HEK293 (cell line): ENCODE results near the gene DLG2.

Experiments used
- CTCF ChIA-PET: fragments of 350-600 bp; formaldehyde crosslinking; extraction: SDS; loops from one replicate; lab custom pipeline; 2021; ENCODE audit warnings: antibody characterized with exemption; lab: Yijun Ruan, JAX
- POLR2A ChIA-PET: fragments of 300-600 bp; formaldehyde crosslinking; extraction: SDS; loops from one replicate; lab custom pipeline; 2020; ENCODE audit warnings: antibody characterized with exemption, inconsistent platforms; lab: Yijun Ruan, JAX
- H3K27ac ChIP-seq: fragments of 200-500 bp; sonication (Bioruptor generic); 2 replicates; pipeline ENCODE4 v1.5.1; 2014; ENCODE audit warnings: low read depth, low read length, control low read depth, inconsistent platforms; ENCODE audit errors: extremely low read depth
- H3K36me3 ChIP-seq, 2 experiments: fragments of 200-500 bp in 1 of 2; sonication (Bioruptor generic) in 1 of 2; 1 replicate in 1 of 2; 2 replicates in 1 of 2; pipeline ENCODE4 v1.5.1; 2014 to 2017; ENCODE audit warnings: inconsistent platforms in 2 of 2, low read length in 2 of 2; ENCODE audit not compliant: control insufficient read depth in 2 of 2, insufficient read depth in 1 of 2
- H3K4me1 ChIP-seq: fragments of 200-500 bp; sonication (Bioruptor generic); 2 replicates; pipeline ENCODE4 v1.5.1; 2014; ENCODE audit warnings: mild to moderate bottlenecking, low read length, inconsistent platforms; ENCODE audit not compliant: control insufficient read depth, insufficient read depth
- H3K4me3 ChIP-seq: 2 replicates; pipeline ENCODE4 v1.5.1; 2011; ENCODE audit warnings: low read depth, mild to moderate bottlenecking, control low read depth, low read length, moderate library complexity
- H3K9me3 ChIP-seq: fragments of 200-500 bp; sonication (Bioruptor generic); 2 replicates; pipeline ENCODE4 v1.5.1; 2014; ENCODE audit warnings: low read depth, low read length, inconsistent platforms; ENCODE audit not compliant: control insufficient read depth, insufficient read depth
- KLF17 ChIP-seq: fragments of 450-650 bp; formaldehyde crosslinking; IDR thresholded peaks from 2 replicates; pipeline ENCODE4 v1.5.1; 2016; ENCODE audit warnings: missing biosample characterization, missing genetic modification characterization
- OVOL3 ChIP-seq: fragments of 450-650 bp; formaldehyde crosslinking; IDR thresholded peaks from 2 replicates; pipeline ENCODE4 v1.5.1; 2016; ENCODE audit warnings: missing biosample characterization, missing genetic modification characterization
- ZBTB8A ChIP-seq: fragments of 450-650 bp; formaldehyde crosslinking; IDR thresholded peaks from 2 replicates; pipeline ENCODE4 v1.5.1; 2016; ENCODE audit warnings: missing biosample characterization, missing genetic modification characterization
- ZNF157 ChIP-seq: fragments of 450-650 bp; formaldehyde crosslinking; IDR thresholded peaks from 2 replicates; pipeline ENCODE4 v1.5.1; 2016; ENCODE audit warnings: missing biosample characterization, missing genetic modification characterization
- ZNF23 ChIP-seq: fragments of 450-650 bp; formaldehyde crosslinking; IDR thresholded peaks from 2 replicates; pipeline ENCODE4 v1.5.1; 2016; ENCODE audit warnings: missing biosample characterization, missing genetic modification characterization, borderline replicate concordance
- ZNF37A ChIP-seq: fragments of 450-650 bp; IDR thresholded peaks from 2 replicates; pipeline ENCODE4 v1.5.1; 2018; ENCODE audit warnings: missing biosample characterization, missing genetic modification characterization
- ZNF514 ChIP-seq: fragments of 450-650 bp; formaldehyde crosslinking; IDR thresholded peaks from 2 replicates; pipeline ENCODE4 v1.5.1; 2016; ENCODE audit warnings: missing biosample characterization, missing genetic modification characterization
- ZNF580 ChIP-seq: fragments of 450-650 bp; formaldehyde crosslinking; IDR thresholded peaks from 2 replicates; pipeline ENCODE4 v1.5.1; 2016; ENCODE audit warnings: missing biosample characterization, missing genetic modification characterization
- ZNF585B ChIP-seq: fragments of 450-650 bp; formaldehyde crosslinking; IDR thresholded peaks from 2 replicates; pipeline ENCODE4 v1.5.1; 2016; ENCODE audit warnings: missing biosample characterization, missing genetic modification characterization
- ZNF776 ChIP-seq: fragments of 450-650 bp; formaldehyde crosslinking; IDR thresholded peaks from 2 replicates; pipeline ENCODE4 v1.5.0; 2017; ENCODE audit warnings: missing biosample characterization, missing genetic modification characterization, borderline replicate concordance
- ZSCAN23 ChIP-seq: fragments of 450-650 bp; formaldehyde crosslinking; IDR thresholded peaks from 2 replicates; pipeline ENCODE4 v1.5.1; 2016; ENCODE audit warnings: missing biosample characterization, missing genetic modification characterization
- TF ChIP-seq, protein P1 (sequence below): fragments of 450-650 bp; formaldehyde crosslinking; IDR thresholded peaks from 2 replicates; pipeline ENCODE4 v1.5.1; 2016; ENCODE audit warnings: missing biosample characterization, missing genetic modification characterization, low read depth
- TF ChIP-seq, protein P2 (sequence below): fragments of 450-650 bp; formaldehyde crosslinking; IDR thresholded peaks from 2 replicates; pipeline ENCODE4 v1.5.1; 2016; ENCODE audit warnings: missing biosample characterization, missing genetic modification characterization, borderline replicate concordance
- TF ChIP-seq, protein P3 (sequence below): fragments of 450-650 bp; formaldehyde crosslinking; IDR thresholded peaks from 2 replicates; pipeline ENCODE4 v1.5.1; 2017; ENCODE audit warnings: missing biosample characterization, missing genetic modification characterization

The DLG2 gene

DNA sequence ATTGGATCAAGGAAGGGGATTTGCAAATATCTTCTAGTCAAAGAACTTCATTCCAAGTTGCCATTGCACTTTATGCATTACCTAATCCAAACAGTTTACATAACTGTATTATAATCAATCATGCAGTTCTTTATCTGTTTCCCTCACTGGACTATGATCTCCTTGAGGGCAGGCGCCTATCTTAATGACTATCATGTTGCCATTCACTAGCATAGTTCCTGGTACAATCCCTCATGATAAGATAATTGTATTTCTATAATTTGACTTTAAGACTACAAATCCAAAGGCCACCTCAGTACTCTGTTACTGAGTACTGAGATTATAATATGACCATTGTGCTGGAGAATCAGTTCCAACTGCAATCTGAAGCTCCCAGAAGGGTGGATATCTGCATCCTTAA lies 2062.3 kb downstream of the DLG2 start:
- ChIA-PET CTCF (no interaction called here), POLR2A (no interaction called here)
- Histone ChIP-seq H3K4me1 (no peaks in the 10 kb centered on the region), H3K4me3 (no peak overlapping the region), H3K36me3 (no peaks in the 10 kb centered on the region), H3K9me3 (no peaks in the 10 kb centered on the region), H3K27ac (no peak overlapping the region)
- TF ChIP-seq ZNF580 (no peak), ZNF157 (no peak), ZNF776 (no peak), ZSCAN23 (tag by site-specific recombination) (no peak), OVOL3 (tag by site-specific recombination) (no peak), ZBTB8A (tag by site-specific recombination) (no peak)
- TF ChIP-seq, protein P1, sequence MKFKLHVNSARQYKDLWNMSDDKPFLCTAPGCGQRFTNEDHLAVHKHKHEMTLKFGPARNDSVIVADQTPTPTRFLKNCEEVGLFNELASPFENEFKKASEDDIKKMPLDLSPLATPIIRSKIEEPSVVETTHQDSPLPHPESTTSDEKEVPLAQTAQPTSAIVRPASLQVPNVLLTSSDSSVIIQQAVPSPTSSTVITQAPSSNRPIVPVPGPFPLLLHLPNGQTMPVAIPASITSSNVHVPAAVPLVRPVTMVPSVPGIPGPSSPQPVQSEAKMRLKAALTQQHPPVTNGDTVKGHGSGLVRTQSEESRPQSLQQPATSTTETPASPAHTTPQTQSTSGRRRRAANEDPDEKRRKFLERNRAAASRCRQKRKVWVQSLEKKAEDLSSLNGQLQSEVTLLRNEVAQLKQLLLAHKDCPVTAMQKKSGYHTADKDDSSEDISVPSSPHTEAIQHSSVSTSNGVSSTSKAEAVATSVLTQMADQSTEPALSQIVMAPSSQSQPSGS (tag by site-specific recombination): no peak
- TF ChIP-seq, protein P2, sequence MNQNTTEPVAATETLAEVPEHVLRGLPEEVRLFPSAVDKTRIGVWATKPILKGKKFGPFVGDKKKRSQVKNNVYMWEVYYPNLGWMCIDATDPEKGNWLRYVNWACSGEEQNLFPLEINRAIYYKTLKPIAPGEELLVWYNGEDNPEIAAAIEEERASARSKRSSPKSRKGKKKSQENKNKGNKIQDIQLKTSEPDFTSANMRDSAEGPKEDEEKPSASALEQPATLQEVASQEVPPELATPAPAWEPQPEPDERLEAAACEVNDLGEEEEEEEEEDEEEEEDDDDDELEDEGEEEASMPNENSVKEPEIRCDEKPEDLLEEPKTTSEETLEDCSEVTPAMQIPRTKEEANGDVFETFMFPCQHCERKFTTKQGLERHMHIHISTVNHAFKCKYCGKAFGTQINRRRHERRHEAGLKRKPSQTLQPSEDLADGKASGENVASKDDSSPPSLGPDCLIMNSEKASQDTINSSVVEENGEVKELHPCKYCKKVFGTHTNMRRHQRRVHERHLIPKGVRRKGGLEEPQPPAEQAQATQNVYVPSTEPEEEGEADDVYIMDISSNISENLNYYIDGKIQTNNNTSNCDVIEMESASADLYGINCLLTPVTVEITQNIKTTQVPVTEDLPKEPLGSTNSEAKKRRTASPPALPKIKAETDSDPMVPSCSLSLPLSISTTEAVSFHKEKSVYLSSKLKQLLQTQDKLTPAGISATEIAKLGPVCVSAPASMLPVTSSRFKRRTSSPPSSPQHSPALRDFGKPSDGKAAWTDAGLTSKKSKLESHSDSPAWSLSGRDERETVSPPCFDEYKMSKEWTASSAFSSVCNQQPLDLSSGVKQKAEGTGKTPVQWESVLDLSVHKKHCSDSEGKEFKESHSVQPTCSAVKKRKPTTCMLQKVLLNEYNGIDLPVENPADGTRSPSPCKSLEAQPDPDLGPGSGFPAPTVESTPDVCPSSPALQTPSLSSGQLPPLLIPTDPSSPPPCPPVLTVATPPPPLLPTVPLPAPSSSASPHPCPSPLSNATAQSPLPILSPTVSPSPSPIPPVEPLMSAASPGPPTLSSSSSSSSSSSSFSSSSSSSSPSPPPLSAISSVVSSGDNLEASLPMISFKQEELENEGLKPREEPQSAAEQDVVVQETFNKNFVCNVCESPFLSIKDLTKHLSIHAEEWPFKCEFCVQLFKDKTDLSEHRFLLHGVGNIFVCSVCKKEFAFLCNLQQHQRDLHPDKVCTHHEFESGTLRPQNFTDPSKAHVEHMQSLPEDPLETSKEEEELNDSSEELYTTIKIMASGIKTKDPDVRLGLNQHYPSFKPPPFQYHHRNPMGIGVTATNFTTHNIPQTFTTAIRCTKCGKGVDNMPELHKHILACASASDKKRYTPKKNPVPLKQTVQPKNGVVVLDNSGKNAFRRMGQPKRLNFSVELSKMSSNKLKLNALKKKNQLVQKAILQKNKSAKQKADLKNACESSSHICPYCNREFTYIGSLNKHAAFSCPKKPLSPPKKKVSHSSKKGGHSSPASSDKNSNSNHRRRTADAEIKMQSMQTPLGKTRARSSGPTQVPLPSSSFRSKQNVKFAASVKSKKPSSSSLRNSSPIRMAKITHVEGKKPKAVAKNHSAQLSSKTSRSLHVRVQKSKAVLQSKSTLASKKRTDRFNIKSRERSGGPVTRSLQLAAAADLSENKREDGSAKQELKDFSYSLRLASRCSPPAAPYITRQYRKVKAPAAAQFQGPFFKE (tag by site-specific recombination): no peak

DNA sequence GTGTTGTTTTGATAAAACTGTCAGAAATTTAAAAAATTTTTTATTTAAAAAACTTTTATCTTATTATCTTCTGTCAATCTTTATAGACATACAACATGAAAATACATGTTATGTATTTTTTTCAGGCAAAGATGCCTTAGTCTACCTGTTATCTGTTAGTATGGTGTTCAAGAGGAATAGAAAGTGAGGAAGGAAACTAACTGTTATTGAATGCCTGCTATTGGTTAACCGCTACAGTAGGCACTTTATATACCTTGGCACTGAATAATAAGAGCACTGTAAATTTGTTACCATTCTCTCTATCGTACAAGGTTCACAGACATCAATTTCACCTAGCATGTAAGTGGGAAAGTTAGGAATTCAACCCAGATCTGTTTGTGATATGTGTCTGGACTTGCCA lies 2068.9 kb downstream of the DLG2 start:
- H3K36me3 ChIP-seq: no peaks in the 10 kb centered on the region
- H3K4me1 ChIP-seq: no peaks in the 10 kb centered on the region
- no peak overlapping the region for H3K4me3 ChIP-seq
- TF ChIP-seq ZNF23: no peak
- no peak for TF ChIP-seq ZNF514 (tag by site-specific recombination)
- no peak for TF ChIP-seq KLF17 (tag by site-specific recombination)
- TF ChIP-seq, protein P3, sequence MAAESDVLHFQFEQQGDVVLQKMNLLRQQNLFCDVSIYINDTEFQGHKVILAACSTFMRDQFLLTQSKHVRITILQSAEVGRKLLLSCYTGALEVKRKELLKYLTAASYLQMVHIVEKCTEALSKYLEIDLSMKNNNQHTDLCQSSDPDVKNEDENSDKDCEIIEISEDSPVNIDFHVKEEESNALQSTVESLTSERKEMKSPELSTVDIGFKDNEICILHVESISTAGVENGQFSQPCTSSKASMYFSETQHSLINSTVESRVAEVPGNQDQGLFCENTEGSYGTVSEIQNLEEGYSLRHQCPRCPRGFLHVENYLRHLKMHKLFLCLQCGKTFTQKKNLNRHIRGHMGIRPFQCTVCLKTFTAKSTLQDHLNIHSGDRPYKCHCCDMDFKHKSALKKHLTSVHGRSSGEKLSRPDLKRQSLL (tag by site-specific recombination): no peak
- TF ChIP-seq ZSCAN23 (tag by site-specific recombination): no peak
- no peak for TF ChIP-seq ZNF585B (tag by site-specific recombination)
- TF ChIP-seq ZNF37A: no peak
- no peak overlapping the region for H3K27ac ChIP-seq
- H3K9me3 ChIP-seq: no peaks in the 10 kb centered on the region
- CTCF ChIA-PET: no interaction called here
- POLR2A ChIA-PET: no interaction called here
